ENCODE data around the gene OXNAD1. TPM values are rescaled to one million over a fixed set of nuclear protein-coding genes. Genes with fewer than 3 reads are reported as not detected.
A peak's percentile ranks its signal among the peaks of the same experiment; 100 is the strongest.

Gene OXNAD1
- total RNA-seq, 1 donor from 2014 or later = 20.2 TPM

GRCh38 chr3:16346413-16347081, 81.5 kb downstream of the OXNAD1 start:
- TF ChIP-seq CTCF (IDR thresholded peaks at IDR 0.05; ENCODE audit: borderline replicate concordance) = no peak
- DNase-seq = no peak
- Histone ChIP-seq H3K4me3 (no peak overlapping the region), H3K27ac (replicated peaks) (no peak overlapping the region), H3K27me3 (ENCODE audit: low read depth) (no peaks in the 10 kb centered on the region), H3K4me1 (peaks cover 24% of the 10 kb centered on the region), H3K9me3 (replicated peaks) (no peaks in the 10 kb centered on the region), H3K36me3 (peaks cover 41% of the 10 kb centered on the region)
- intact Hi-C loops (cut with micrococcal nuclease) = no loop called here

- no peak overlapping the region for H3K27ac ChIP-seq (replicated peaks)
- H3K27me3 ChIP-seq (ENCODE audit: low read depth) = no peaks in the 10 kb centered on the region
- no peaks in the 10 kb centered on the region for H3K9me3 ChIP-seq (replicated peaks)
- H3K4me1 ChIP-seq = peaks cover 27% of the 10 kb centered on the region
- DNase-seq = no peak
- intact Hi-C loops (cut with micrococcal nuclease) = no loop called here
- no peak for TF ChIP-seq CTCF (IDR thresholded peaks at IDR 0.05; ENCODE audit: borderline replicate concordance)
- H3K36me3 ChIP-seq = peaks cover 41% of the 10 kb centered on the region
- H3K4me3 ChIP-seq = no peak overlapping the region
These were observed 82.5 kb downstream of the OXNAD1 start for GRCh38 chr3:16347548-16347947.

- H3K4me3 ChIP-seq = no peak overlapping the region
- peaks cover 51% of the 10 kb centered on the region for H3K36me3 ChIP-seq
- no peak for TF ChIP-seq CTCF (IDR thresholded peaks at IDR 0.05; ENCODE audit: borderline replicate concordance)
- no peaks in the 10 kb centered on the region for H3K27me3 ChIP-seq (ENCODE audit: low read depth)
- intact Hi-C loops (cut with micrococcal nuclease) = no loop called here
- no peaks in the 10 kb centered on the region for H3K9me3 ChIP-seq (replicated peaks)
- peaks cover 27% of the 10 kb centered on the region for H3K4me1 ChIP-seq
- no peak overlapping the region for H3K27ac ChIP-seq (replicated peaks)
- no peak for DNase-seq
These were observed 85.1 kb downstream of the OXNAD1 start for GRCh38 chr3:16349986-16350596.

GRCh38 chr3:16350597-16351318, 85.7 kb downstream of the OXNAD1 start:
- Histone ChIP-seq H3K27ac (replicated peaks) (peak overlapping the region; percentile 13), H3K36me3 (peaks cover 45% of the 10 kb centered on the region), H3K4me3 (no peak overlapping the region), H3K4me1 (peaks cover 27% of the 10 kb centered on the region), H3K27me3 (ENCODE audit: low read depth) (no peaks in the 10 kb centered on the region), H3K9me3 (replicated peaks) (no peaks in the 10 kb centered on the region)
- intact Hi-C loops (cut with micrococcal nuclease) = no loop called here
- no peak for DNase-seq
- no peak for TF ChIP-seq CTCF (IDR thresholded peaks at IDR 0.05; ENCODE audit: borderline replicate concordance)

- DNase-seq = no peak
- no peaks in the 10 kb centered on the region for H3K9me3 ChIP-seq (replicated peaks)
- intact Hi-C loops (cut with micrococcal nuclease) = no loop called here
- H3K36me3 ChIP-seq = peaks cover 48% of the 10 kb centered on the region
- no peak overlapping the region for H3K4me3 ChIP-seq
- TF ChIP-seq CTCF (IDR thresholded peaks at IDR 0.05; ENCODE audit: borderline replicate concordance) = no peak
- H3K27ac ChIP-seq (replicated peaks) = no peak overlapping the region
- H3K27me3 ChIP-seq (ENCODE audit: low read depth) = no peaks in the 10 kb centered on the region
- H3K4me1 ChIP-seq = peaks cover 42% of the 10 kb centered on the region
These were observed 87.4 kb downstream of the OXNAD1 start for GRCh38 chr3:16352428-16352827.
